Measurements from ENCODE around the gene CEACAM19.

DNA sequence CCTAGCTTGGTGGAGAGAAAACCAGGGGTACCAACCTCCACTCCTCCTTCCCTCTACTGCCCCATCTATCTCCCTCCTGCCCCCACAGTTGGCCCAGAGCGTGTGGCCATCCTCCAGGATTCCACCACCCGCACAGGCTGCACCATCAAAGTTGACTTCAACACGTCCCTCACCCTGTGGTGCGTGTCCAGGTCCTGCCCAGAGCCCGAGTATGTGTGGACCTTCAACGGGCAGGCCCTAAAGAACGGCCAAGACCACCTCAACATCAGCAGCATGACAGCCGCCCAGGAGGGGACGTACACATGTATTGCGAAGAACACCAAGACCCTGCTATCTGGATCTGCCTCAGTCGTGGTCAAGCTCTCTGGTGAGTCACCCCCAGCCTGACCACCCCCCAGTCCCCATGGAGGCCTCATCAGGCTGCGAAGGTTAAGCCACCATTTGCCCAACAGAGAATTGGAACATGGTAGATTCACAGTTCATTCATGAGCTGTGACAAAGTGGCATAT lies 34.3 kb downstream of the CEACAM19 start:
- no peak for TF ChIP-seq CTCF (IDR thresholded peaks at IDR 0.05)
- no peak for TF ChIP-seq EZH2 (IDR thresholded peaks at IDR 0.05)
- TF ChIP-seq EZH2phosphoT487 (IDR thresholded peaks at IDR 0.05) = no peak
